ENCODE results near the gene KCNH2. TPM values are rescaled to one million over a fixed set of nuclear protein-coding genes. Genes with fewer than 3 reads are reported as not detected.

The KCNH2 gene
- polyA plus RNA-seq, 3 donors = not detected

- Histone ChIP-seq H2AFZ (ENCODE audit: insufficient read depth, low read depth, low read length, poor library complexity, severe bottlenecking) (no peak overlapping the region), H3K4me1 (ENCODE audit: control insufficient read depth in 1 of 2, insufficient read depth in 2 of 2, low read length in 2 of 2) (peaks cover 31 to 46% of the 10 kb centered on the region in 2 donors), H3K4me2 (replicated peaks; ENCODE audit: extremely low read depth, low read length, poor library complexity, severe bottlenecking) (peak overlapping the region; percentile 51), H3K4me3 (replicated peaks in 1 of 3; ENCODE audit: low read depth in 2 of 3, low read length in 3 of 3) (no peak overlapping the region), H3K9me3 (replicated peaks in 1 of 2; ENCODE audit: control insufficient read depth in 1 of 2, insufficient read depth in 1 of 2, low read length in 2 of 2) (peaks cover 0 to 6% of the 10 kb centered on the region in 2 donors), H3K27me3 (ENCODE audit: control insufficient read depth in 2 of 2, insufficient read depth in 2 of 2, low read length in 2 of 2) (peaks cover 23 to 60% of the 10 kb centered on the region in 2 donors), H3K27ac (ENCODE audit: low read depth in 1 of 2, low read length in 2 of 2) (no peak overlapping the region), H3K79me2 (ENCODE audit: insufficient read depth, low read length) (no peaks in the 10 kb centered on the region), H3K9ac (ENCODE audit: insufficient read depth, low read length, poor library complexity, severe bottlenecking) (no peak overlapping the region), H4K20me1 (ENCODE audit: insufficient read depth, low read length) (no peaks in the 10 kb centered on the region), H3K36me3 (replicated peaks in 1 of 2; ENCODE audit: control insufficient read depth in 1 of 2, insufficient read depth in 2 of 2, low read length in 2 of 2) (no peaks in the 10 kb centered on the region)
- peaks cover 41% of the 10 kb centered on the region for H3K4me1 Mint-ChIP-seq
- peaks cover 3 to 4% of the 10 kb centered on the region in 2 donors for H3K36me3 Mint-ChIP-seq
- intact Hi-C loops (cut with micrococcal nuclease) = loop anchor here in 1 of 2 donors (5.0 kb wide), 1 partner anchor 95 kb away; no protein-coding TSS in a partner anchor
- TF ChIP-seq CTCF (IDR thresholded peaks at IDR 0.05) = no peak
- H3K27ac Mint-ChIP-seq = peak overlapping the region in 3 of 7 donors; percentile 6 to 50 (median 30)
- peaks cover 61 to 88% (median 72%) of the 10 kb centered on the region in 3 donors for H3K27me3 Mint-ChIP-seq (ENCODE audit: low read depth in 3 of 3)
- WGBS (ENCODE audit: insufficient coverage) = 44% methylated on average over 9 of the region's 13 CpGs
- peaks cover 0 to 16% (median 3%) of the 10 kb centered on the region in 7 donors for H3K9me3 Mint-ChIP-seq
- H3K4me3 Mint-ChIP-seq = peak overlapping the region in 1 of 2 donors; percentile 88
- DNase-seq = no peak
These were observed 39.3 kb upstream of the KCNH2 start for GRCh38 chr7:151017370-151017952.

- no peak for DNase-seq
- Histone ChIP-seq H3K79me2 (ENCODE audit: insufficient read depth, low read length) (no peaks in the 10 kb centered on the region), H3K27ac (ENCODE audit: low read depth in 1 of 2, low read length in 2 of 2) (no peak overlapping the region), H3K9ac (ENCODE audit: insufficient read depth, low read length, poor library complexity, severe bottlenecking) (no peak overlapping the region), H3K9me3 (replicated peaks in 1 of 2; ENCODE audit: control insufficient read depth in 1 of 2, insufficient read depth in 1 of 2, low read length in 2 of 2) (peaks cover 0 to 6% of the 10 kb centered on the region in 2 donors), H3K27me3 (ENCODE audit: control insufficient read depth in 2 of 2, insufficient read depth in 2 of 2, low read length in 2 of 2) (peaks cover 25 to 65% of the 10 kb centered on the region in 2 donors), H3K4me2 (replicated peaks; ENCODE audit: extremely low read depth, low read length, poor library complexity, severe bottlenecking) (no peak overlapping the region), H3K4me3 (replicated peaks in 1 of 3; ENCODE audit: low read depth in 2 of 3, low read length in 3 of 3) (no peak overlapping the region), H3K36me3 (replicated peaks in 1 of 2; ENCODE audit: control insufficient read depth in 1 of 2, insufficient read depth in 2 of 2, low read length in 2 of 2) (no peaks in the 10 kb centered on the region), H4K20me1 (ENCODE audit: insufficient read depth, low read length) (no peaks in the 10 kb centered on the region), H3K4me1 (ENCODE audit: control insufficient read depth in 1 of 2, insufficient read depth in 2 of 2, low read length in 2 of 2) (peaks cover 31 to 50% of the 10 kb centered on the region in 2 donors), H2AFZ (ENCODE audit: insufficient read depth, low read depth, low read length, poor library complexity, severe bottlenecking) (no peak overlapping the region)
- no peak overlapping the region for H3K27ac Mint-ChIP-seq
- intact Hi-C loops (cut with micrococcal nuclease) = loop anchor here in 1 of 2 donors (5.0 kb wide), 1 partner anchor 95 kb away; no protein-coding TSS in a partner anchor
- H3K36me3 Mint-ChIP-seq = peaks cover 3 to 5% of the 10 kb centered on the region in 2 donors
- peak overlapping the region in 1 of 2 donors; percentile 88 for H3K4me3 Mint-ChIP-seq
- 97% methylated on average over 15 of the region's 15 CpGs for WGBS (ENCODE audit: insufficient coverage)
- H3K4me1 Mint-ChIP-seq = peaks cover 42% of the 10 kb centered on the region
- peaks cover 0 to 21% (median 5%) of the 10 kb centered on the region in 7 donors for H3K9me3 Mint-ChIP-seq
- TF ChIP-seq CTCF (IDR thresholded peaks at IDR 0.05) = no peak
- H3K27me3 Mint-ChIP-seq (ENCODE audit: low read depth in 3 of 3) = peaks cover 66 to 93% (median 78%) of the 10 kb centered on the region in 3 donors
These were observed 38.8 kb upstream of the KCNH2 start for GRCh38 chr7:151016942-151017341.
